ENCODE measurements around the gene PKP1.

PKP1 gene

DNA sequence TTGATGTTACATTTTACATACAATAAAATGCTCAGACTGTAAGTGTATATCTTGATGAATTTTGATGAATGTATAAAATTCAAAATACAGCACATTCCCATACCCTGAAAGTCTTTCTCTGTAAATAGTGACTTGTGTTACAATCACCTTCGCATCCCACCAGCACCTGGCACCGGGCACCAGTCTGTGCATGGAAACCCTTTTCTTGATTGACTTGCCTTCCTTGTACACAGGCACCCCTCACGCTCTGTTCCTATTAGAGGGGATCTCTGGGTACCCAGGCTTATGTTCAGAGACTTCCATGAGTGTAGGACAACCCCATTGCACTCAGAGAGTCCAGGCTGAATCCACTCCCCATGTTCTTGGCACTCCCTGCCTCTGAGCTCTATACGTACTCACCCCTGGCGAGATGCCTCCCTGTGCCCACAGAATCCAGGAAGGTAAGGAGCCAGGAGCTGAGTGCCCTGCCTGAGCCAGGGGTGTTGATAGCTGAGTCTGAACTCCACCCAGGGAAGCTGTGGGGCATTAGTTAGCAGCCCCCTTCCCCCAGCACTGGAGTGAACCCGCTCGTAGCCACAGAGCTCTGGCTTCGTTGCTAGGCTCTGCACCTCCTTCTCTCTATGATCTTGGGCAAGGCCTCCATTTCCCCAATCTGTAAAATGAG is 22.5 kb upstream of the PKP1 start:
- TF ChIP-seq, protein P1, sequence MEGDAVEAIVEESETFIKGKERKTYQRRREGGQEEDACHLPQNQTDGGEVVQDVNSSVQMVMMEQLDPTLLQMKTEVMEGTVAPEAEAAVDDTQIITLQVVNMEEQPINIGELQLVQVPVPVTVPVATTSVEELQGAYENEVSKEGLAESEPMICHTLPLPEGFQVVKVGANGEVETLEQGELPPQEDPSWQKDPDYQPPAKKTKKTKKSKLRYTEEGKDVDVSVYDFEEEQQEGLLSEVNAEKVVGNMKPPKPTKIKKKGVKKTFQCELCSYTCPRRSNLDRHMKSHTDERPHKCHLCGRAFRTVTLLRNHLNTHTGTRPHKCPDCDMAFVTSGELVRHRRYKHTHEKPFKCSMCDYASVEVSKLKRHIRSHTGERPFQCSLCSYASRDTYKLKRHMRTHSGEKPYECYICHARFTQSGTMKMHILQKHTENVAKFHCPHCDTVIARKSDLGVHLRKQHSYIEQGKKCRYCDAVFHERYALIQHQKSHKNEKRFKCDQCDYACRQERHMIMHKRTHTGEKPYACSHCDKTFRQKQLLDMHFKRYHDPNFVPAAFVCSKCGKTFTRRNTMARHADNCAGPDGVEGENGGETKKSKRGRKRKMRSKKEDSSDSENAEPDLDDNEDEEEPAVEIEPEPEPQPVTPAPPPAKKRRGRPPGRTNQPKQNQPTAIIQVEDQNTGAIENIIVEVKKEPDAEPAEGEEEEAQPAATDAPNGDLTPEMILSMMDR (conservative IDR thresholded peaks at IDR 0.05; ENCODE audit: low read depth, low read length): no peak
- DNase-seq (ENCODE audit: low read depth): no peak
- no peak overlapping the region for H3K4me3 ChIP-seq (ENCODE audit: low read length)

DNA sequence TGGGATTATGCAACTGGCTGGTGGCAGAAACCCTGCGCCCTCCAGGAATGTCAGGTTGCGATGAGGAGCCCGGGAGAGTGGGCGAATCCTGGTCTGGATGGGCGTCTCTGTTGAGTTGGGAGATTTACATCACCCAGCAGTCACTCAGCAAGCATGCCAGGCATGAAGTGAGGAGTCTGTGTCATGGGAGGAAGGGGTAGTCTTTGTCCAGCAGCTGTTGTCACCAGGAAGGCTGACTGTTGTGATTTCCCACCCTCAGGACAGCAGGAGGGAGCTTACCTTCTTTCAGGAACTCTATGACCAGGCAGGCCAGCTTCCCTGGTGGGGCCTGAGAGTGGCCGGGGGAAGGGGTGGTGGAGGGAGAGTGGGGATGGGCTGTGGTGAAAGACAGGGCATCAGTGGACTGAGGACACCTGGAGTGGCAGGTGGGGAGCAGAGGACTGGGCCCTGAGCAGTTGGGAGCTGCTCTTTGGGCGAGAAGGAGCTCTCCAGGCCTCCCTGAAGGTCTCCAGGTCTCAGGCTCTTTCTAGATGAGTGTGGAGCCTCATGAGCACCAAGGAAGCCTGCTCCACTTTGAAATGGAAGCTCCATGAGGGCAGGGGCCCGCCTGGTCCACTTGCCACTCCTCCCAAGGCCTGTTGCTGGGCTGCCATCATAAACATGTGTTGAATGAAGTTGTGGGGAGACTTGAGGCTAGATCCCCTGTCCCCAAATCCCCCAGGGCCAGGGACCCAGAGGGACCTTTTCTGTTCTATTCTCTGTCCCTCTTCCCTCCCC is 21.3 kb upstream of the PKP1 start:
- H3K4me3 ChIP-seq (ENCODE audit: low read length): no peak overlapping the region
- DNase-seq (ENCODE audit: low read depth): no peak
- TF ChIP-seq, protein P1 (conservative IDR thresholded peaks at IDR 0.05; ENCODE audit: low read depth, low read length): no peak

DNA sequence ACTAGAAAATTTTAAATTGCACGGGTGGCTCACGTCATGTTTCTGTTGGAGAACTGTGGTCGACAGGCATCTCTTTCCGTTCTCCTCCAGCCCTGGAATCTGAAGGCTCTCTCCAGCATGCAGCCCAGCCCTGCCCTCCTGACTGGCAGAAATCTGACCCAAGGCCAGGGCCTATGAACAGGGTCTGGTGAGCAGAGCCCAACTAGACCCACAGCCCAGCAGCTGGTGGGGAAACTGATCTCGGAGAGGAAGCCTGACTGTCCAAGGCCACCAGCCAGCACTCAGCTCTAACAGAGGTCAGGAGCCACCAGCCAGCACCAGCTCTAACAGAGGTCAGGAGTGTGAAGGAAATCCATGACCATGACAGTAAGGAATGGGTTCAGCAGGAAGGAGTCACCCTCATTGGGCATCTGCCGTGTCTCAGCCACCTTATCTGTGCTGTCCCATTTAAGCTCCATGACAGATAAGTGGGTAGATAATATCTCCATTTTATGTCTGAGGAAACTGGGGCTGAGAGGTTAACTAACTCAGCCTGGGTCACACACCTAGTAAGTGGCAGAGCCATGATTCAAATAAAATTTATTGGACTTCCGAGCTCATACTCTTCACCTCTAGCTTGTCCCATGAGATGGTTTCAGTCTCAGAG is 20.2 kb upstream of the PKP1 start:
- H3K4me3 ChIP-seq (ENCODE audit: low read length): no peak overlapping the region
- no peak for DNase-seq (ENCODE audit: low read depth)
- TF ChIP-seq, protein P1 (conservative IDR thresholded peaks at IDR 0.05; ENCODE audit: low read depth, low read length): no peak

DNA sequence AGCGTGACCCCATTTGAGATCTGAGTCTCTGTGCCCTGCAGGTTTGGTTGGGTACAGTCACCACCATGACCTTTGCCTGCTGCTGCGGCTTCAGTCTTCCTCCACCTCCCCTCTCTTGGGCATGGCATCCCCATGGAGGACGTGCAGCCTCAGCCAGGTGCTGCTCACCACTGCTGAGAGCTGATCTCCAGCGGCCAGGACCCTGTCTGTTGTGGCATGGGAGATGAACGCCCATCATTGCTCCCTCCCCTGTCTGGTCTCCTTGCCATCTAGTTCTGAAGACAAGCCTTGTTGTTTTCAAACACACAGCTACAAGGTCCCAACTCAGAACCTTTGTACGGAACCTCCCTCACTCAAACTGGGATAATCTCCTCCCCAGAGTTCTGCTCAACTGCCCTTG is 19.2 kb upstream of the PKP1 start:
- TF ChIP-seq, protein P1 (conservative IDR thresholded peaks at IDR 0.05; ENCODE audit: low read depth, low read length): no peak
- no peak for DNase-seq (ENCODE audit: low read depth)
- no peak overlapping the region for H3K4me3 ChIP-seq (ENCODE audit: low read length)

DNA sequence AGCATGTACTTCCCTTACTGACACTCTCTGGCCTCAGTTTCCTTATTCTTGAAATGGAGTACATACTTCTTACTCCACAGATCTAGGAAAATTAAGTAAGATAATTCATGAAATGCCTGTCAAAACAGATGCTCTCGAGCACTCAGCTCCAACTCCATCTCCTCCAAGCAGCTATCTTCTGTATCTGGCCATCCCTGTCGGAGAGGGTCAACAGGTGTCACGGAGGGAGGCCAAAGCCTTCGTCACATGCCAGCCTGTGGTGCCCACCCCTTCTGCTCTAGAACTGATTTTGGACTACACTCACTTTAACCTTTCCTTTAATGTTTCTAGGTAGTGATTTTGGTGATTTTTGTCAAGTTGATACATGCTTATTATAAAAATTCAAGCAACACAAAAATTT is 18.8 kb upstream of the PKP1 start:
- TF ChIP-seq, protein P1 (conservative IDR thresholded peaks at IDR 0.05; ENCODE audit: low read depth, low read length): no peak
- DNase-seq (ENCODE audit: low read depth): no peak
- no peak overlapping the region for H3K4me3 ChIP-seq (ENCODE audit: low read length)

DNA sequence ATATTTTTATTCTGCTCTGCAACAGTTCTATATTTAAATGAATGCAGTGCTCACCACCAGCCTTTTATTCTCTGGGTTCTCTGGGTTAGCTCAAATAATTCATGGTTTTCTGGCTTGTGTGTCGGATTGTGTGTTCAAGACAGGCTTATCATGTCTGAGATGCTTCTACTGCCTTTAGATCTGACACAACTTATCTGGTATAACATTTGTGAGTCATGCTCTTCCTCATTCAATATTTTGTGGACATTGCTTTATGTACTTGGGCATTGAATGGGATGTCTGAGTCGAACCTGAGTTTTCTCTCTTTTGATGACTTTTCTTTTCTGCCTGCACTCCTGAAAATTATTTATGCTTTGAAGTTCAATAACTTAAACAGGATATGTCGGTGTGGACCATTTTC is 17.6 kb upstream of the PKP1 start:
- no peak for DNase-seq (ENCODE audit: low read depth)
- no peak overlapping the region for H3K4me3 ChIP-seq (ENCODE audit: low read length)
- TF ChIP-seq, protein P1 (conservative IDR thresholded peaks at IDR 0.05; ENCODE audit: low read depth, low read length): no peak

Data from retinal pigment epithelial cell (primary cell).